Lower lobe of right lung (tissue), 2 donors: ENCODE data around the gene INPP5D. TPM values are rescaled to one million over a fixed set of nuclear protein-coding genes. Genes with fewer than 3 reads are reported as not detected.

Source experiments
- ATAC-seq, 2 donors: fragments of 200-7000 bp; cut with Tn5 transposase; one replicate each; pipeline ENCODE4 v1.9.1; 2020 to 2022; ENCODE audit warnings: mild to moderate bottlenecking in 2 of 2, moderate library complexity in 2 of 2
- DNase-seq: peaks from one replicate; pipeline ENCODE4 v3.0.0-alpha.2; 2020
- H3K27ac ChIP-seq: fragments of 200-600 bp; one replicate; pipeline ENCODE4 v1.8.0; 2022
- H3K27me3 ChIP-seq: fragments of 200-600 bp; one replicate; pipeline ENCODE4 v1.8.0; 2022; ENCODE audit warnings: low read depth
- H3K36me3 ChIP-seq: fragments of 200-600 bp; one replicate; pipeline ENCODE4 v1.8.0; 2022; ENCODE audit warnings: mild to moderate bottlenecking
- H3K4me1 ChIP-seq: fragments of 200-600 bp; one replicate; pipeline ENCODE4 v1.8.0; 2022
- H3K4me3 ChIP-seq: fragments of 200-600 bp; one replicate; pipeline ENCODE4 v1.8.0; 2022; ENCODE audit warnings: mild to moderate bottlenecking
- H3K9me3 ChIP-seq: fragments of 200-600 bp; one replicate; pipeline ENCODE4 v1.8.0; 2022
- CTCF ChIP-seq: fragments of 200-600 bp; IDR thresholded peaks from one replicate; pipeline ENCODE4 v1.8.0; 2022; ENCODE audit warnings: antibody characterized with exemption, mild to moderate bottlenecking
- intact Hi-C: fragments of 100-400 bp; cut with DNase I; formaldehyde crosslinking; loops from one replicate; pipeline ENCODE4 v1.11.0; 2022
- total RNA-seq: library from RNA; stranded (reverse); fragmentation: NEBNext Ultra II Directional; extraction: Animal tissue kit (Norgen Biotek cat#: 25700); gene quantifications from one replicate; pipeline ENCODE4 v1.2.1, GENCODE V29; 2021
- donor health status: DM: no; HTN: yes; CAD: no; lungs with severe emphysema.

The INPP5D gene
- total RNA-seq, 1 donor from 2014 or later, result 32.0 TPM

- TF ChIP-seq CTCF, result no peak
- Histone ChIP-seq H3K4me3 (no peak overlapping the region), H3K9me3 (no peaks in the 10 kb centered on the region), H3K27me3 (no peaks in the 10 kb centered on the region), H3K36me3 (no peaks in the 10 kb centered on the region), H3K27ac (no peak overlapping the region), H3K4me1 (no peaks in the 10 kb centered on the region)
- DNase-seq (no peak), ATAC-seq (no peak)
- intact Hi-C loops, result no loop called here
These were observed 33.8 kb upstream of the INPP5D start for GRCh38 chr2:233026198-233026813.

GRCh38 chr2:233029321-233029720 lies 30.8 kb upstream of the INPP5D start:
- H3K4me1 ChIP-seq, result no peaks in the 10 kb centered on the region
- DNase-seq (no peak), ATAC-seq (no peak)

GRCh38 chr2:233031556-233032500 lies 28.3 kb upstream of the INPP5D start:
- H3K4me3 ChIP-seq, result no peak overlapping the region
- DNase-seq, result no peak
- H3K9me3 ChIP-seq, result no peaks in the 10 kb centered on the region
- TF ChIP-seq CTCF, result no peak
- intact Hi-C loops, result no loop called here
- H3K4me1 ChIP-seq, result no peaks in the 10 kb centered on the region
- H3K27me3 ChIP-seq, result no peaks in the 10 kb centered on the region
- no peak overlapping the region for H3K27ac ChIP-seq
- H3K36me3 ChIP-seq, result no peaks in the 10 kb centered on the region
- no peak for ATAC-seq

More at GRCh38 chr2:233029321-233029720, 30.8 kb upstream of the INPP5D start:
- H3K27ac ChIP-seq, result no peak overlapping the region
- intact Hi-C loops, result no loop called here
- no peaks in the 10 kb centered on the region for H3K27me3 ChIP-seq
- TF ChIP-seq CTCF, result no peak
- H3K4me3 ChIP-seq, result no peak overlapping the region
- no peaks in the 10 kb centered on the region for H3K9me3 ChIP-seq
- no peaks in the 10 kb centered on the region for H3K36me3 ChIP-seq

DNA sequence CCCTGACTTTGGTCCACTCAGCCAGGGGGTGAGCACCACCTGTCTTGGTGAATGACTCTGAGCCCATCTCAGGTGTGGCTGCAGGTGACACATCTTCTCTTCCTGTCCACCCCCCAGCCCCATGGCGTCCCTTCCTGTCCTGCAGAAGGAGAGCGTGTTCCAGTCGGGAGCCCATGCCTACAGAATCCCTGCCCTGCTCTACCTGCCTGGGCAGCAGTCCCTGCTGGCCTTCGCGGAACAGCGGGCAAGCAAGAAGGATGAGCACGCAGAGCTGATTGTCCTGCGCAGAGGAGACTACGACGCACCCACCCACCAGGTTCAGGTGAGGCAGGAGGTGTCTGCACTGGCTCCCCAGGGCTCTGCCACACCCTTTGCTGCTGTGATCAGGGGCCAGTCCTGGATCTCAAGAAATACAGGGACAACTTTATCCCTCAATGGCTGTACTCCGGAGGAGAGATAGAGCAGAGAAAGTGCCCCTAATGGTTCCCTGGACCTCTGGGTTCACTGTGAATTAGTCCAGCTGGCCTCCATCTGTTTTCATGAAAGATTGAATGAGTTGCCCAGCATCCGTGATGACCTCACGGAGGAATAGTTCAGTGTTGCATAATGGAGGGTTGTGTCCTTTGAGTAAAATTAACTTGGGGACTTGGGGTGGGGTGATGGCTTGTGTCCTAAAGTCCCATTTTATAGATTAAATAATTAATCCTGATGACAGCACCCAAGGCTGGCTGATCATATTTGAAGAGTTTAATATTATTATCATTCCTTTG lies 27.4 kb upstream of the INPP5D start, which contains the start of gene NEU2:
Gene NEU2 (plus strand): TSS at position 122 of the 770 bp plus-strand sequence. CDS start 0 bp downstream, at position 122.
- no peaks in the 10 kb centered on the region for H3K9me3 ChIP-seq
- ATAC-seq (no peak), DNase-seq (no peak)
- H3K36me3 ChIP-seq, result no peaks in the 10 kb centered on the region
- H3K27ac ChIP-seq, result no peak within 1 kb of the TSS
- H3K4me1 ChIP-seq, result no peaks in the 10 kb centered on the region
- H3K4me3 ChIP-seq, result no peak within 1 kb of the TSS
- TF ChIP-seq CTCF, result no peak
- H3K27me3 ChIP-seq, result no peaks in the 10 kb centered on the region
- intact Hi-C loops, result no loop called here

- H3K36me3 ChIP-seq, result no peaks in the 10 kb centered on the region
- no peak for TF ChIP-seq CTCF
- ATAC-seq (no peak), DNase-seq (no peak)
- H3K4me1 ChIP-seq, result no peaks in the 10 kb centered on the region
- intact Hi-C loops, result no loop called here
- H3K27me3 ChIP-seq, result no peaks in the 10 kb centered on the region
- H3K27ac ChIP-seq, result no peak overlapping the region
- no peaks in the 10 kb centered on the region for H3K9me3 ChIP-seq
- H3K4me3 ChIP-seq, result no peak overlapping the region
These were observed 26.5 kb upstream of the INPP5D start for GRCh38 chr2:233033672-233034071.
